GM23248 (cell line): ENCODE results near the gene GCH1. TPM values are rescaled to one million over a fixed set of nuclear protein-coding genes. Genes with fewer than 3 reads are reported as not detected.
"Not testable (repeated sequence)": the region's sequence is repeated elsewhere in the genome, so short reads cannot be mapped to it uniquely, and the experiment has no call there.

ENCODE experiments used
- DNase-seq: peaks from one replicate; pipeline ENCODE4 v3.0.0-alpha.2; 2015
- H2AFZ ChIP-seq: fragments of 200-600 bp; sonication (generic); 2 replicates; pipeline ENCODE4 v1.6.1; 2016; ENCODE audit warnings: antibody characterized with exemption
- H3F3A ChIP-seq: fragments of 200-600 bp; sonication (generic); 2 replicates; pipeline ENCODE4 v1.6.1; 2016; ENCODE audit warnings: mild to moderate bottlenecking, antibody characterized with exemption, mixed run types; ENCODE audit not compliant: insufficient read depth
- H3K27ac ChIP-seq: fragments of 200-600 bp; sonication (generic); 2 replicates; pipeline ENCODE4 v1.5.1; 2016; ENCODE audit warnings: mild to moderate bottlenecking
- H3K27me3 ChIP-seq: fragments of 200-600 bp; sonication (generic); replicated peaks from 2 replicates; pipeline ENCODE4 v1.6.1; 2016; ENCODE audit warnings: mild to moderate bottlenecking; ENCODE audit not compliant: insufficient read depth
- H3K36me3 ChIP-seq: fragments of 200-600 bp; sonication (generic); 2 replicates; pipeline ENCODE4 v1.6.1; 2016; ENCODE audit warnings: low read depth, mild to moderate bottlenecking
- H3K4me1 ChIP-seq: fragments of 200-600 bp; sonication (generic); 2 replicates; pipeline ENCODE4 v1.6.1; 2016; ENCODE audit warnings: mild to moderate bottlenecking; ENCODE audit not compliant: insufficient read depth
- H3K4me2 ChIP-seq: fragments of 200-600 bp; sonication (generic); one replicate; pipeline ENCODE4 v1.6.1; 2016; ENCODE audit warnings: mild to moderate bottlenecking; ENCODE audit not compliant: unreplicated experiment
- H3K4me3 ChIP-seq: fragments of 200-600 bp; sonication (generic); 2 replicates; pipeline ENCODE4 v1.5.1; 2016; ENCODE audit warnings: mild to moderate bottlenecking
- H3K79me2 ChIP-seq: fragments of 200-600 bp; sonication (generic); 2 replicates; pipeline ENCODE4 v1.6.1; 2016; ENCODE audit warnings: mild to moderate bottlenecking; ENCODE audit not compliant: insufficient read depth
- H3K9ac ChIP-seq: fragments of 200-600 bp; sonication (generic); 2 replicates; pipeline ENCODE4 v1.6.1; 2016; ENCODE audit warnings: mild to moderate bottlenecking
- H3K9me2 ChIP-seq: fragments of 200-600 bp; sonication (generic); 2 replicates; pipeline ENCODE4 v1.6.1; 2016; ENCODE audit warnings: mixed run types, mild to moderate bottlenecking, moderate library complexity; ENCODE audit not compliant: insufficient read depth
- H3K9me3 ChIP-seq: fragments of 200-600 bp; sonication (generic); one replicate; pipeline ENCODE4 v1.6.1; 2017; ENCODE audit warnings: low read depth
- H4K20me1 ChIP-seq: fragments of 200-600 bp; sonication (generic); 2 replicates; pipeline ENCODE4 v1.6.0; 2016; ENCODE audit not compliant: insufficient read depth
- EZH2 ChIP-seq: fragments of 200-600 bp; sonication (generic); IDR thresholded peaks from 2 replicates; pipeline ENCODE4 v1.6.1; 2018; ENCODE audit warnings: antibody characterized with exemption, mild to moderate bottlenecking; ENCODE audit not compliant: insufficient read depth, poor library complexity, severe bottlenecking
- EZH2phosphoT487 ChIP-seq: fragments of 200-600 bp; sonication (generic); IDR thresholded peaks from 2 replicates; pipeline ENCODE4 v1.6.1; 2018; ENCODE audit warnings: antibody characterized with exemption, moderate library complexity, mild to moderate bottlenecking, low read depth; ENCODE audit not compliant: insufficient read depth
- WGBS, 2 experiments: methylation state at CpG; one replicate each; pipeline ENCODE4 v1.1.6; 2015 to 2017; ENCODE audit warnings: low lambda C conversion rate in 2 of 2, low coverage in 1 of 2; ENCODE audit errors: missing lambda C conversion rate in 2 of 2; 5-methylcytosine and 5-hydroxymethylcytosine counted together
- in situ Hi-C: fragments of 300-500 bp; cut with MboI; formaldehyde crosslinking; loops from 2 replicates; pipeline ENCODE4 v1.15.0; 2020
- polyA plus RNA-seq: library from polyadenylated mRNA; unstranded; fragments of >200 nt; fragmentation: Nextera tagmentation; extraction: Ambion mirVana; gene quantifications from 2 replicates; pipeline ENCODE4 v1.2.1, GENCODE V29; 2016
- total RNA-seq: library from RNA; depleted of rRNA; stranded (reverse); fragments of >200 nt; shearing (Covaris generic); gene quantifications from 2 replicates; pipeline ENCODE4 v1.2.3, GENCODE V29; 2014

GCH1 gene
- total and polyA plus RNA-seq, 2 experiments from 2014 or later, result 3.9 to 4.2 TPM

GRCh38 chr14:54909817-54910558, 7.4 kb upstream of the GCH1 start:
- WGBS, 2 experiments, result 83 to 88% methylated on average over 5 of the region's 5 CpGs
- DNase-seq, result no peak

GRCh38 chr14:54908973-54909372, 6.3 kb upstream of the GCH1 start:
- WGBS, 2 experiments, result 87 to 92% methylated on average over 4 of the region's 4 CpGs
- in situ Hi-C loops, H3K36me3 ChIP-seq: not testable (repeated sequence)

More at GRCh38 chr14:54909817-54910558, 7.4 kb upstream of the GCH1 start:
- Histone ChIP-seq H3F3A (no peaks in the 10 kb centered on the region), H3K79me2 (no peaks in the 10 kb centered on the region), H3K9ac (no peak overlapping the region), H3K4me1 (no peaks in the 10 kb centered on the region), H3K4me2 (no peak overlapping the region), H3K4me3 (no peak overlapping the region), H3K9me2 (no peaks in the 10 kb centered on the region), H4K20me1 (no peaks in the 10 kb centered on the region), H3K27ac (no peak overlapping the region), H3K36me3 (no peaks in the 10 kb centered on the region), H2AFZ (no peak overlapping the region), H3K27me3 (no peaks in the 10 kb centered on the region), H3K9me3 (no peaks in the 10 kb centered on the region)
- TF ChIP-seq EZH2 (no peak), EZH2phosphoT487 (no peak)
- in situ Hi-C loops, result no loop called here

GRCh38 chr14:54908190-54908589, 5.6 kb upstream of the GCH1 start:
- Histone ChIP-seq H3K9ac (no peak overlapping the region), H3K4me2 (no peak overlapping the region), H3K9me3 (no peaks in the 10 kb centered on the region), H3K4me1 (no peaks in the 10 kb centered on the region), H3K27me3 (no peaks in the 10 kb centered on the region), H3K36me3 (no peaks in the 10 kb centered on the region), H4K20me1 (no peaks in the 10 kb centered on the region), H3K9me2 (no peaks in the 10 kb centered on the region), H2AFZ (no peak overlapping the region), H3K79me2 (no peaks in the 10 kb centered on the region), H3K27ac (no peak overlapping the region), H3K4me3 (no peak overlapping the region), H3F3A (no peaks in the 10 kb centered on the region)
- TF ChIP-seq EZH2 (no peak), EZH2phosphoT487 (no peak)
- 82 to 88% methylated on average over 4 of the region's 4 CpGs for WGBS, 2 experiments
- no peak for DNase-seq
- in situ Hi-C loops, result no loop called here

More at GRCh38 chr14:54908973-54909372, 6.3 kb upstream of the GCH1 start:
- not testable (repeated sequence) for H3K9me2 ChIP-seq, H3K4me3 ChIP-seq, DNase-seq, H3K9ac ChIP-seq, H3K4me1 ChIP-seq, H3K27me3 ChIP-seq, H4K20me1 ChIP-seq, H3K9me3 ChIP-seq, H3K4me2 ChIP-seq, H3K79me2 ChIP-seq, H2AFZ ChIP-seq, H3F3A ChIP-seq, H3K27ac ChIP-seq

- in situ Hi-C loops, result no loop called here
- Histone ChIP-seq H3K4me1 (peaks cover 2% of the 10 kb centered on the region), H3K79me2 (no peaks in the 10 kb centered on the region), H3K27ac (no peak overlapping the region), H3K9me3 (no peaks in the 10 kb centered on the region), H3K9me2 (no peaks in the 10 kb centered on the region), H3K4me3 (no peak overlapping the region), H3F3A (peaks cover 2% of the 10 kb centered on the region), H4K20me1 (no peaks in the 10 kb centered on the region), H3K4me2 (no peak overlapping the region), H3K36me3 (no peaks in the 10 kb centered on the region), H3K27me3 (no peaks in the 10 kb centered on the region), H2AFZ (no peak overlapping the region), H3K9ac (no peak overlapping the region)
- no peak for TF ChIP-seq EZH2
- TF ChIP-seq EZH2phosphoT487, result no peak
- no peak for DNase-seq
Measured at GRCh38 chr14:54906075-54906474, 3.4 kb upstream of the GCH1 start.

- peak; percentile 89 for DNase-seq
- H3K79me2 ChIP-seq, result no peaks in the 10 kb centered on the region
- H3K9ac ChIP-seq, result peak overlapping the region; percentile 77
- H3K4me1 ChIP-seq, result peaks cover 18% of the 10 kb centered on the region
- H3K9me3 ChIP-seq, result no peaks in the 10 kb centered on the region
- peak overlapping the region; percentile 84 for H2AFZ ChIP-seq
- H3K36me3 ChIP-seq, result no peaks in the 10 kb centered on the region
- no peaks in the 10 kb centered on the region for H4K20me1 ChIP-seq
- TF ChIP-seq EZH2 (no peak), EZH2phosphoT487 (no peak)
- no peak overlapping the region for H3K27ac ChIP-seq
- no peaks in the 10 kb centered on the region for H3K27me3 ChIP-seq
- peak overlapping the region; percentile 82 for H3K4me3 ChIP-seq
- H3K4me2 ChIP-seq, result peak overlapping the region; percentile 94
- H3F3A ChIP-seq, result peaks cover 15% of the 10 kb centered on the region
- WGBS, 2 experiments, result 0 to 1% methylated on average over 31 to 37 of the region's 37 CpGs
- H3K9me2 ChIP-seq, result no peaks in the 10 kb centered on the region
- in situ Hi-C loops, result no loop called here
Measured at GRCh38 chr14:54902143-54902520, 494 bp downstream of the GCH1 start.
